K562 (cell line): ENCODE data around the gene NPAS2. TPM values are rescaled to one million over a fixed set of nuclear protein-coding genes. Genes with fewer than 3 reads are reported as not detected.

Source experiments
- ATAC-seq: fragments of 200-7000 bp; cut with Tn5 transposase; 3 replicates; pipeline ENCODE4 v1.9.1; 2020; ENCODE audit warnings: moderate library complexity
- BruUV-seq: library from RNA; stranded (reverse); fragments of 400-500 nt; replicated peaks from 2 replicates; lab custom pipeline; 2021; lab: Mats Ljungman, UMichigan
- CTCF ChIA-PET: fragments of 300-600 bp; formaldehyde crosslinking; extraction: SDS; loops from one replicate; lab custom pipeline; 2021; ENCODE audit warnings: low intra/inter-chr PET ratio; lab: Yijun Ruan, JAX
- POLR2A ChIA-PET: fragments of 300-600, 350-650 bp; sonication (Branson Sonifier 250); formaldehyde crosslinking; extraction: SDS; loops from one replicate; lab custom pipeline; 2021; ENCODE audit warnings: antibody characterized with exemption, inconsistent platforms; lab: Yijun Ruan, JAX
- DNase-seq, 4 experiments: peaks; one replicate each; pipeline versions ENCODE4 v3.0.0 to v3.0.0-alpha.2; 2011 to 2018; ENCODE audit warnings: low spot score in 3 of 4, mixed read lengths in 3 of 4; ENCODE audit errors: extremely low read depth in 1 of 4
- FAIRE-seq: peaks from 2 replicates; lab custom pipeline; 2011; peaks lifted over from hg19 to GRCh38; lab: Jason Lieb, UNC
- H2AFZ ChIP-seq: 2 replicates; pipeline ENCODE4 v1.6.0; 2011; ENCODE audit warnings: low read depth, low read length, control low read depth, inconsistent platforms
- H3K27ac ChIP-seq: fragments of 200-600 bp; 3 replicates; pipeline ENCODE4 v1.8.0; 2011; ENCODE audit warnings: low read depth, mild to moderate bottlenecking, control low read depth, inconsistent platforms, low read length, moderate library complexity, mixed read lengths; ENCODE audit errors: extremely low read depth
- H3K27me3 ChIP-seq, 2 experiments: fragments of 300-600 bp in 1 of 2; 2 replicates in 1 of 2; 3 replicates in 1 of 2; pipeline versions ENCODE4 v1.6.0 to v1.8.0; 2011; ENCODE audit warnings: inconsistent platforms in 2 of 2, low read length in 2 of 2, mild to moderate bottlenecking in 1 of 2, mixed read lengths in 1 of 2, moderate library complexity in 1 of 2; ENCODE audit not compliant: control insufficient read depth in 2 of 2, insufficient read depth in 2 of 2
- H3K36me3 ChIP-seq: fragments of 300-600 bp; 3 replicates; pipeline ENCODE4 v1.8.0; 2011; ENCODE audit warnings: mild to moderate bottlenecking, low read length, inconsistent platforms; ENCODE audit not compliant: control insufficient read depth, insufficient read depth
- H3K4me1 ChIP-seq, 2 experiments: fragments of 200-600 bp in 1 of 2; replicated peaks in 1 of 2; 2 replicates in 1 of 2; 3 replicates in 1 of 2; pipeline versions ENCODE4 v1.5.1 to v1.8.0; 2011; ENCODE audit warnings: inconsistent platforms in 2 of 2, low read length in 2 of 2, mild to moderate bottlenecking in 1 of 2, mixed read lengths in 1 of 2, moderate library complexity in 1 of 2; ENCODE audit not compliant: control insufficient read depth in 2 of 2, insufficient read depth in 2 of 2
- H3K4me2 ChIP-seq: 2 replicates; pipeline ENCODE4 v1.6.1; 2011; ENCODE audit warnings: low read length, control low read depth, inconsistent platforms, mixed read lengths; ENCODE audit not compliant: insufficient read depth
- H3K4me3 ChIP-seq: fragments of 200-600 bp; sonication (generic), shearing (Covaris generic); 2 replicates; pipeline ENCODE4 v1.5.1; 2016; ENCODE audit warnings: control low read depth, inconsistent platforms
- H3K79me2 ChIP-seq: fragments of 200-600 bp; 3 replicates; pipeline ENCODE4 v1.8.0; 2011; ENCODE audit warnings: low read length, inconsistent platforms; ENCODE audit not compliant: control insufficient read depth, insufficient read depth
- H3K9ac ChIP-seq, 2 experiments: 2 replicates each; pipeline versions ENCODE4 v1.6.0 to v1.6.1; 2011; ENCODE audit warnings: low read depth in 2 of 2, low read length in 2 of 2, control low read depth in 1 of 2, inconsistent platforms in 1 of 2, mild to moderate bottlenecking in 1 of 2, mixed read lengths in 1 of 2; ENCODE audit not compliant: insufficient read depth in 1 of 2
- H3K9me1 ChIP-seq: one replicate; pipeline ENCODE4 v1.6.0; 2011; ENCODE audit warnings: inconsistent platforms, mild to moderate bottlenecking, low read length, moderate library complexity; ENCODE audit not compliant: control insufficient read depth, insufficient read depth
- H3K9me3 ChIP-seq: replicated peaks from 2 replicates; pipeline ENCODE4 v1.5.1; 2011; ENCODE audit warnings: low read depth, low read length, inconsistent platforms; ENCODE audit not compliant: control insufficient read depth, insufficient read depth
- H4K20me1 ChIP-seq: replicated peaks from 2 replicates; pipeline ENCODE4 v1.6.1; 2011; ENCODE audit warnings: low read length, inconsistent platforms, mixed read lengths; ENCODE audit not compliant: control insufficient read depth, insufficient read depth
- CEBPB ChIP-seq: fragments of 450-650 bp; IDR thresholded peaks from 2 replicates; pipeline ENCODE4 v1.6.1; 2016; ENCODE audit warnings: missing genetic modification characterization, missing compliant biosample characterization
- GABPA ChIP-seq: fragments of 200-800 bp; sonication (Bioruptor generic); conservative IDR thresholded peaks from 2 replicates; pipeline ENCODE4 v1.6.1; 2016; ENCODE audit warnings: low read depth, missing genetic modification characterization, missing compliant biosample characterization
- GTF2F1 ChIP-seq: IDR thresholded peaks from 2 replicates; pipeline ENCODE4 v1.6.1; 2011; ENCODE audit warnings: low read depth, low read length, improper control_type of control experiment
- RB1 ChIP-seq: fragments of 450-650 bp; IDR thresholded peaks from 2 replicates; pipeline ENCODE4 v1.6.1; 2017; ENCODE audit warnings: low read depth, mild to moderate bottlenecking
- SMC3 ChIP-seq: conservative IDR thresholded peaks from 2 replicates; pipeline ENCODE4 v1.6.1; 2011; ENCODE audit warnings: low read depth, low read length, improper control_type of control experiment; ENCODE audit not compliant: insufficient read depth
- ZBTB7A ChIP-seq: IDR thresholded peaks from 2 replicates; pipeline ENCODE4 v1.6.1; 2011; ENCODE audit warnings: low read depth, mild to moderate bottlenecking, low read length, moderate library complexity, borderline replicate concordance; ENCODE audit not compliant: control insufficient read depth
- ZFP36 ChIP-seq: fragments of 150-350 bp; IDR thresholded peaks from 2 replicates; pipeline ENCODE4 v1.6.1; 2018; ENCODE audit warnings: low read length, low read depth; ENCODE audit not compliant: partially characterized antibody
- ZNF644 ChIP-seq: fragments of 200-800 bp; sonication (Bioruptor generic); IDR thresholded peaks from 2 replicates; pipeline ENCODE4 v1.6.1; 2016; ENCODE audit warnings: low read depth, missing genetic modification characterization, missing compliant biosample characterization
- WGBS: fragments of 100-300 bp; shearing (Covaris generic); methylation state at CpG from one replicate; pipeline ENCODE4 v1.1.6; 2016; ENCODE audit warnings: low coverage, mixed read lengths; ENCODE audit not compliant: insufficient coverage; ENCODE audit errors: missing lambda C conversion rate; 5-methylcytosine and 5-hydroxymethylcytosine counted together
- in situ Hi-C: fragments of 300-500 bp; cut with MboI; formaldehyde crosslinking; loops from 4 replicates; pipeline ENCODE4 v1.15.0; 2018; ENCODE audit warnings: inconsistent platforms, mixed read lengths
- intact Hi-C: fragments of 100-400 bp; cut with micrococcal nuclease; formaldehyde crosslinking; loops from 2 replicates; pipeline ENCODE4 v1.14.2; 2022
- polyA plus RNA-seq, 8 experiments: library from polyadenylated mRNA; depleted of rRNA in 4 of 8; stranded (reverse) in 5 of 8; unstranded in 3 of 8; fragments of >200 nt; fragmentation: Nextera tagmentation in 2 of 8; fragmentation: Illumina TruSeq in 1 of 8; extraction: Ambion mirVana in 2 of 8; extraction: Trizol in 1 of 8; gene quantifications; 2 replicates each; pipeline versions ENCODE4 v1.2.1 to v1.2.3, GENCODE V29; 2011 to 2014; ENCODE audit warnings: inconsistent platforms in 1 of 8, missing spikeins in 1 of 8
- total RNA-seq, 7 experiments: library from RNA; depleted of rRNA in 6 of 7; stranded (reverse); fragments of >200 nt in 6 of 7; fragmentation: Illumina TruSeq in 2 of 7; extraction: Trizol in 2 of 7; gene quantifications; 2 replicates each; pipeline versions ENCODE4 v1.2.1 to v1.2.3, GENCODE V29; 2011 to 2021; ENCODE audit warnings: low replicate concordance in 1 of 7
- TF ChIP-seq, protein P1 (sequence below): fragments of 450-650 bp; conservative IDR thresholded peaks from 2 replicates; pipeline ENCODE4 v1.6.1; 2016; ENCODE audit warnings: missing genetic modification characterization, low read depth, mild to moderate bottlenecking, control low read depth, missing compliant biosample characterization
- TF ChIP-seq, protein P2 (sequence below): fragments of 250-450 bp; sonication (Bioruptor Pico); IDR thresholded peaks from 2 replicates; pipeline ENCODE4 v1.5.0; 2021; ENCODE audit warnings: mild to moderate bottlenecking, moderate library complexity

The NPAS2 gene
- total and polyA plus RNA-seq, 9 of the 15 experiments (the other 6 are each of a cell fraction or from before 2014, with no cell fraction given): 0.06 to 0.29 (median 0.07) TPM; not detected in 5

DNA sequence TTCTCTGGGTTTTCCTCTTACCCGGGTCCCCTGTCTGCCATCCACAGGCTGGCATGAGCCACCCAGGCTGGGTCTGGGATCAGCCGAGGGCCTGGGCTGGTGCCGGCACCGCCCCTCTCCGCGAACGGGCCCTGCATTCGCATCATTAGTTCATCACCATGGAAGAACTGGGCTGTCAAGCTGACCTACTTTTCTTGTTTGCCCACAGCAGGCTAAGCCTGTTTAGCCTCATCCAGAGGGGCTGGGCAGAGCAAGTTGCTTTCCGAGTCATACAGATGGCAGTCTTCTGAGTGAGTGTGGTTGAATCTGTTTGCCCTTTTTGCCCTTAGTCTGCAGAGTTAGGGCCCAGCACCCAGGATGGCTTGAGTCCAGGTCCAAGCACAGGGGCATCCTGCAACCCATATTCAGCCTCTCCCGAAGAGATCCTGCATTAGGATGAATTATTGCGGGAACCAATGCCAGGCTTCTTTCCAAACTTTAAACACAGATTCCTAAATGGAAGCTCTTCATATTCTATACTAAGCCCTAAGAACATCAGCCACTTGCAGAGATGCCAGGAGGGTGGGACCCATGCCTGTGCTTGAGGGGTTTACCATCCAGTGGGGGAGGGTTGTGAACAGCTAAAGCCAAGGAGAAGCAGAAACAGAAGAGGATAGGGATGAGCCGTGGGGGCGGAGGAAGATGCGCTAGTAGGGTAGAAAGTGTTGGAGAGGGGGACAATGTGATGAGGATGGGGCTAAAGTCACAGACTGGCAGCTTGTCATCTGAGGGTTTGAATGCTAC lies 68.0 kb downstream of the NPAS2 start:
- H3K9me3 ChIP-seq: no peaks in the 10 kb centered on the region
- peaks cover 14 to 18% of the 10 kb centered on the region in 2 experiments; a peak in 4 of 5 replicates for H3K4me1 ChIP-seq
- FAIRE-seq (no peak), DNase-seq (no peak), ATAC-seq (no peak)
- no peaks in the 10 kb centered on the region for H3K36me3 ChIP-seq
- H3K27me3 ChIP-seq: peaks cover 0 to 5% of the 10 kb centered on the region in 2 experiments; a peak in 1 of 5 replicates
- H2AFZ ChIP-seq: no peak overlapping the region
- no peak overlapping the region for H3K9ac ChIP-seq
- H3K27ac ChIP-seq: no peak overlapping the region
- 45% methylated on average over 14 of the region's 14 CpGs for WGBS
- CTCF ChIA-PET: no interaction called here
- no peaks in the 10 kb centered on the region for H3K79me2 ChIP-seq
- no TSS peak for BruUV-seq
- H3K4me3 ChIP-seq: no peak overlapping the region
- in situ Hi-C loops: no loop called here
- no peaks in the 10 kb centered on the region for H4K20me1 ChIP-seq
- TF ChIP-seq CEBPB (tag): no peak
- no peak for TF ChIP-seq GABPA (tag)
- no peak for TF ChIP-seq RB1
- no peak for TF ChIP-seq SMC3
- TF ChIP-seq, protein P1, sequence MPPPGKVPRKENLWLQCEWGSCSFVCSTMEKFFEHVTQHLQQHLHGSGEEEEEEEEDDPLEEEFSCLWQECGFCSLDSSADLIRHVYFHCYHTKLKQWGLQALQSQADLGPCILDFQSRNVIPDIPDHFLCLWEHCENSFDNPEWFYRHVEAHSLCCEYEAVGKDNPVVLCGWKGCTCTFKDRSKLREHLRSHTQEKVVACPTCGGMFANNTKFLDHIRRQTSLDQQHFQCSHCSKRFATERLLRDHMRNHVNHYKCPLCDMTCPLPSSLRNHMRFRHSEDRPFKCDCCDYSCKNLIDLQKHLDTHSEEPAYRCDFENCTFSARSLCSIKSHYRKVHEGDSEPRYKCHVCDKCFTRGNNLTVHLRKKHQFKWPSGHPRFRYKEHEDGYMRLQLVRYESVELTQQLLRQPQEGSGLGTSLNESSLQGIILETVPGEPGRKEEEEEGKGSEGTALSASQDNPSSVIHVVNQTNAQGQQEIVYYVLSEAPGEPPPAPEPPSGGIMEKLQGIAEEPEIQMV (tag): no peak
- TF ChIP-seq ZBTB7A: no peak
- no peak for TF ChIP-seq ZNF644 (tag)
- TF ChIP-seq, protein P2, sequence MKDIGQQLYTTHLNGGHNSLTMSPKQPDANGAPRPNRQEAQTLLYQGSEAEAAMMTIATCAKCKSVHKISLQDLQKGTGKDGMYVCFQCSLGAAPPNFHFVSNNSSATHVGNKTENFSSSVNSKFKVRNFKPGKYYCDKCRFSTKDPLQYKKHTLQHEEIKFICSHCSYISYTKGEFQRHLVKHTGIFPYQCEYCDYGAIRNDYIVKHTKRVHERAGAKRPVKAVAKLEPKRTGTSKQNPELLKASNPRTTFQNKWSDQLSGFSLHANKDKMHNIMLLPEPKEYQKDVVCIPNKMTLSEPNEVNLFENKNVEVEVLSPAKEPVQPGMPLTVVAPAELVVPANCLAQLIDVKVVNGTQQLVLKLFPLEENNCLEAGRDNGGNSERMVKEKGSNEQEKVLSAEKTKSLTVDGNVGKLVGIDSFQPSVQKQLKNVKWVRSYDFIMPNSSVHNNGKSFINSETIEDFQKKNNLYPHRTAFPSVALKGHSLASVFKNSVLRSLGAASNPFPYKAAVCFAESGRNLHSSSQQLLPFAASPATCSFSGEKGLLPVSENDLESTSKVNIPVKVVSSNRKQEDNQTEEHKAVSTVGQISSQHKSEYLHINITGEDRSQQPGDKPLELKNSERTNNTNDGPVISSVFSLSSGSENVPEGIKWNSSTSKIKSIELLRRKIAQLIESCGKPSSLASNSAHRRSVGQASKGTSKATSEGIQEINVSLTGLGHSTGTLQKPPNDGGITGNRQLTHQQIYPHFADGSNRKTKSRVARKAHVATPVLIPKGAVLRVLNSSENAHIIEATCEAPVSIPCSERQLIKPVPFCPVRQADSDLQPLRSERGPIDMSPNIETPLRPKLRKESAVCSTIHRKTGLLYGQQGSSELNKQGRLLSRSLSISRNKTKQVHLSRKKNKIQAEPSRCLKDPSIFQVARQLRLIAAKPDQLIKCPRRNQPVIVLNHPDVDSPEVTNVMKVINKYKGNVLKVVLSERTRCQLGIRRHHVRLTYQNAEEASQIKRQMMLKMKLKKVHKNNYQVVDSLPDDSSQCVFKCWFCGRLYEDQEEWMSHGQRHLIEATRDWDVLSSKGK (CRISPR knock-in tag): no peak
- no peak for TF ChIP-seq GTF2F1
- TF ChIP-seq ZFP36: no peak
- TF ChIP-seq, all 486 proteins: peak for 0
- POLR2A ChIA-PET: no interaction called here
- H3K9me1 ChIP-seq: no peaks in the 10 kb centered on the region
- H3K4me2 ChIP-seq: no peak overlapping the region
- intact Hi-C loops: no loop called here
